Breast epithelium (tissue), 3 donors: ENCODE data around the gene FITM1.

ENCODE experiments used
- POLR2AphosphoS5 ChIP-seq, 3 donors: sonication (generic); formaldehyde crosslinking; IDR thresholded peaks; one replicate each; pipeline ENCODE4 v1.6.1; 2017; ENCODE audit warnings: antibody characterized with exemption in 3 of 3
- TF ChIP-seq, protein P1 (sequence below), 3 donors: fragments of 450-650 bp; IDR thresholded peaks; one replicate each; pipeline ENCODE4 v1.5.1; 2016 to 2017; ENCODE audit warnings: antibody characterized with exemption in 3 of 3, mild to moderate bottlenecking in 3 of 3, moderate library complexity in 3 of 3

DNA sequence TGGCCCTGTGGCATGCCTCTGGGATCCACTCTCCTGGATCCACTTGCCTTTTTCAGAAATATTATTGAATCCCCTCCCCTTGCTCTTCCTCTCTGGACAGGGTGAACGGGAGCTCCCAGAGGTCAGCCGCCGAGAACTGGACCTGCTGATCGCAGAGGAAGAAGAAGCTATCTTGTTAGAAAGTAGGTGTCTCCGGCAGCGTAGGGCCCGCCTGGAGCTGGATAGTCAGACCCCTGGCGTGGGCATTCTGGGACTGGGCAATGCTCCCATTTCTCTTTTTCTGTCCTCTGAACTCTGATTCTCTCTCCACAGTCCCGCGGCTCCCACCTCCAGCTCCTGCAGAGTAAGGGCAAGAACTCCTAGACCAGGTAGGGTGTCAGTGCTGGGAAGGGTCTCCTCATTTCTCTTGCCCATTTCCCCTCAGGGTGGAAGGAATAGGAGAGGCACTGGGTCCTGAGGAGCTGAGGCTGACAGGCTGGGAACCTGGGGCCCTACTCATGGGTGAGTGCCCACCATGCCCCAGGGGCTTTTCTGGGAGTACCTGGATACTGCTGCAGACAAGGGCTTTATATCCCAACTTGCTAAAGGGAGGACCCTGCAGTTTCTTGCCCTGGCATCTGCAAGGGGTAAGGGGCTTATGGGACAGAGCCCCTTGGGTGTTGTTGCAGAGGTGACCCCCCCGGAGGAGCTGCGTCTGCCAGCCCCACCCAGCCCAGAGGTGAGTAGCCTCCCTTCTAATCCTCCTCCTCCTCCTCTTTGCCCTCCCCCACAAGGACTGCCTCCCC, 46.8 kb downstream of the FITM1 start:
- TF ChIP-seq, protein P1, sequence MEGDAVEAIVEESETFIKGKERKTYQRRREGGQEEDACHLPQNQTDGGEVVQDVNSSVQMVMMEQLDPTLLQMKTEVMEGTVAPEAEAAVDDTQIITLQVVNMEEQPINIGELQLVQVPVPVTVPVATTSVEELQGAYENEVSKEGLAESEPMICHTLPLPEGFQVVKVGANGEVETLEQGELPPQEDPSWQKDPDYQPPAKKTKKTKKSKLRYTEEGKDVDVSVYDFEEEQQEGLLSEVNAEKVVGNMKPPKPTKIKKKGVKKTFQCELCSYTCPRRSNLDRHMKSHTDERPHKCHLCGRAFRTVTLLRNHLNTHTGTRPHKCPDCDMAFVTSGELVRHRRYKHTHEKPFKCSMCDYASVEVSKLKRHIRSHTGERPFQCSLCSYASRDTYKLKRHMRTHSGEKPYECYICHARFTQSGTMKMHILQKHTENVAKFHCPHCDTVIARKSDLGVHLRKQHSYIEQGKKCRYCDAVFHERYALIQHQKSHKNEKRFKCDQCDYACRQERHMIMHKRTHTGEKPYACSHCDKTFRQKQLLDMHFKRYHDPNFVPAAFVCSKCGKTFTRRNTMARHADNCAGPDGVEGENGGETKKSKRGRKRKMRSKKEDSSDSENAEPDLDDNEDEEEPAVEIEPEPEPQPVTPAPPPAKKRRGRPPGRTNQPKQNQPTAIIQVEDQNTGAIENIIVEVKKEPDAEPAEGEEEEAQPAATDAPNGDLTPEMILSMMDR (IDR thresholded peaks at IDR 0.05) = no peak
- no peak for TF ChIP-seq POLR2AphosphoS5 (IDR thresholded peaks at IDR 0.05)
